ENCODE measurements around the gene SLC4A9.

DNA sequence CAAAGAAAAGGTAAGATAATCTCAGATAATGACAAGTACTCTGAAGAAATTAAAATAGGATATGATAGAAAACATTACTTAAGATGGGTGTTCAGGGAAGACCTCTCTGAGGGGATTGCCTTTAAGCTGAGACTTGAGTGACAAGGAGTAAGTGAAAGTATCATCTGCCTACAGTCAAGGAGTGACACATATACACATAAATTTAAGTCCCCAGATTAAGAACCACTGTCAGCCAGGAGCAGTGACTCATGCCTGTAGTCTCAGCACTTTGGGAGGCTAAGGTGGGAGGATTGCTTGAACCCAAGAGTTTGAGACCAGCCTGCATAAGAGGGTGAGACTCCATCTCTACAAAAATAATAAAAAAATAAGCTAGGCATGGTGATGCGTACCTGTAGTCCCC, 22.0 kb downstream of the SLC4A9 start:
- TF ChIP-seq, protein P1, sequence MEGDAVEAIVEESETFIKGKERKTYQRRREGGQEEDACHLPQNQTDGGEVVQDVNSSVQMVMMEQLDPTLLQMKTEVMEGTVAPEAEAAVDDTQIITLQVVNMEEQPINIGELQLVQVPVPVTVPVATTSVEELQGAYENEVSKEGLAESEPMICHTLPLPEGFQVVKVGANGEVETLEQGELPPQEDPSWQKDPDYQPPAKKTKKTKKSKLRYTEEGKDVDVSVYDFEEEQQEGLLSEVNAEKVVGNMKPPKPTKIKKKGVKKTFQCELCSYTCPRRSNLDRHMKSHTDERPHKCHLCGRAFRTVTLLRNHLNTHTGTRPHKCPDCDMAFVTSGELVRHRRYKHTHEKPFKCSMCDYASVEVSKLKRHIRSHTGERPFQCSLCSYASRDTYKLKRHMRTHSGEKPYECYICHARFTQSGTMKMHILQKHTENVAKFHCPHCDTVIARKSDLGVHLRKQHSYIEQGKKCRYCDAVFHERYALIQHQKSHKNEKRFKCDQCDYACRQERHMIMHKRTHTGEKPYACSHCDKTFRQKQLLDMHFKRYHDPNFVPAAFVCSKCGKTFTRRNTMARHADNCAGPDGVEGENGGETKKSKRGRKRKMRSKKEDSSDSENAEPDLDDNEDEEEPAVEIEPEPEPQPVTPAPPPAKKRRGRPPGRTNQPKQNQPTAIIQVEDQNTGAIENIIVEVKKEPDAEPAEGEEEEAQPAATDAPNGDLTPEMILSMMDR (IDR thresholded peaks at IDR 0.05): no peak
- TF ChIP-seq POLR2A (IDR thresholded peaks at IDR 0.05): no peak

All from lower leg skin (tissue), 3 donors.